ENCODE measurements around the gene SEMA3A. TPM values are rescaled to one million over a fixed set of nuclear protein-coding genes. Genes with fewer than 3 reads are reported as not detected.

The SEMA3A gene
- total RNA-seq, 1 donor from 2014 or later = 0.20 TPM

GRCh38 chr7:84196084-84196503, 1.5 kb upstream of the SEMA3A start:
- no peak for DNase-seq (ENCODE audit: low read depth, low spot score)

GRCh38 chr7:84195295-84196060, 889 bp upstream of the SEMA3A start:
- DNase-seq (ENCODE audit: low read depth, low spot score) = no peak

- no peak for DNase-seq (ENCODE audit: low read depth, low spot score)
Measured at GRCh38 chr7:84193747-84194146, 842 bp downstream of the SEMA3A start.

GRCh38 chr7:84191842-84192241, 2.7 kb downstream of the SEMA3A start:
- DNase-seq (ENCODE audit: low read depth, low spot score) = no peak

- no peak for DNase-seq (ENCODE audit: low read depth, low spot score)
Measured at GRCh38 chr7:84191261-84191660, 3.3 kb downstream of the SEMA3A start.

- no peak for DNase-seq (ENCODE audit: low read depth, low spot score)
Measured at GRCh38 chr7:84190016-84190705, 4.4 kb downstream of the SEMA3A start.

GRCh38 chr7:84188786-84189405, 5.7 kb downstream of the SEMA3A start:
- DNase-seq (ENCODE audit: low read depth, low spot score) = no peak

- no peak for DNase-seq (ENCODE audit: low read depth, low spot score)
Measured at GRCh38 chr7:84187813-84188510, 6.6 kb downstream of the SEMA3A start.

- DNase-seq (ENCODE audit: low read depth, low spot score) = no peak
Measured at GRCh38 chr7:84187087-84187805, 7.3 kb downstream of the SEMA3A start.

GRCh38 chr7:84183741-84184140, 10.8 kb downstream of the SEMA3A start:
- DNase-seq (ENCODE audit: low read depth, low spot score) = no peak

GRCh38 chr7:84182301-84182700, 12.3 kb downstream of the SEMA3A start:
- DNase-seq (ENCODE audit: low read depth, low spot score) = no peak

GRCh38 chr7:84181628-84182027, 13.0 kb downstream of the SEMA3A start:
- no peak for DNase-seq (ENCODE audit: low read depth, low spot score)

- no peak for DNase-seq (ENCODE audit: low read depth, low spot score)
Measured at GRCh38 chr7:84177758-84178412, 16.7 kb downstream of the SEMA3A start.

GRCh38 chr7:84176716-84177115, 17.9 kb downstream of the SEMA3A start:
- no peak for DNase-seq (ENCODE audit: low read depth, low spot score)

GRCh38 chr7:84175461-84175860, 19.1 kb downstream of the SEMA3A start:
- DNase-seq (ENCODE audit: low read depth, low spot score) = no peak

GRCh38 chr7:84170646-84171045, 23.9 kb downstream of the SEMA3A start:
- no peak for DNase-seq (ENCODE audit: low read depth, low spot score)

- DNase-seq (ENCODE audit: low read depth, low spot score) = no peak
Measured at GRCh38 chr7:84162584-84162983, 32.0 kb downstream of the SEMA3A start.

- DNase-seq (ENCODE audit: low read depth, low spot score) = no peak
Measured at GRCh38 chr7:84162125-84162524, 32.5 kb downstream of the SEMA3A start.

GRCh38 chr7:84161398-84161797, 33.2 kb downstream of the SEMA3A start:
- no peak for DNase-seq (ENCODE audit: low read depth, low spot score)

- DNase-seq (ENCODE audit: low read depth, low spot score) = no peak
Measured at GRCh38 chr7:84159435-84159834, 35.2 kb downstream of the SEMA3A start.

- DNase-seq (ENCODE audit: low read depth, low spot score) = no peak
Measured at GRCh38 chr7:84157171-84157570, 37.4 kb downstream of the SEMA3A start.
